Ecto neural progenitor cell (in vitro differentiated cells): Measurements from ENCODE around the gene DHDH.

ENCODE experiments used
- DNase-seq: peaks from one replicate; pipeline ENCODE4 v3.0.0-alpha.2; 2018; ENCODE audit warnings: low spot score

DHDH gene

GRCh38 chr19:48967346-48968178, 34.1 kb downstream of the DHDH start:
- no peak for DNase-seq

GRCh38 chr19:48968179-48968661, 34.7 kb downstream of the DHDH start:
- DNase-seq: no peak

GRCh38 chr19:48968813-48969218, 35.3 kb downstream of the DHDH start:
- DNase-seq: no peak

- no peak for DNase-seq
Measured at GRCh38 chr19:48969276-48970138, 36.0 kb downstream of the DHDH start.

- no peak for DNase-seq
Measured at GRCh38 chr19:48970139-48970766, 36.8 kb downstream of the DHDH start.

- peak; percentile 88 for DNase-seq
Measured at GRCh38 chr19:48970923-48971395, 37.5 kb downstream of the DHDH start.

- DNase-seq: no peak
Measured at GRCh38 chr19:48975947-48976847, 42.7 kb downstream of the DHDH start.

- DNase-seq: no peak
Measured at GRCh38 chr19:48977061-48977460, 43.6 kb downstream of the DHDH start.

- DNase-seq: no peak
Measured at GRCh38 chr19:48982280-48982679, 48.8 kb downstream of the DHDH start.

- no peak for DNase-seq
Measured at GRCh38 chr19:48985711-48986110, 52.2 kb downstream of the DHDH start.

GRCh38 chr19:48986211-48986610, 52.7 kb downstream of the DHDH start:
- DNase-seq: no peak

- no peak for DNase-seq
Measured at GRCh38 chr19:48987323-48987722, 53.8 kb downstream of the DHDH start.

GRCh38 chr19:48988286-48988685, 54.8 kb downstream of the DHDH start:
- DNase-seq: no peak

- DNase-seq: no peak
Measured at GRCh38 chr19:48988860-48989259, 55.4 kb downstream of the DHDH start.

GRCh38 chr19:48989701-48990291, 56.3 kb downstream of the DHDH start:
- no peak for DNase-seq

- DNase-seq: no peak
Measured at GRCh38 chr19:48990400-48990799, 56.9 kb downstream of the DHDH start.

- DNase-seq: no peak
Measured at GRCh38 chr19:48991011-48991609, 57.6 kb downstream of the DHDH start.

- peak; percentile 65 for DNase-seq
Measured at GRCh38 chr19:48991873-48992580, 58.5 kb downstream of the DHDH start.

- no peak for DNase-seq
Measured at GRCh38 chr19:48992581-48993174, 59.2 kb downstream of the DHDH start.
